ENCODE results near the gene MED13.

- no peak for TF ChIP-seq POLR2AphosphoS5 (IDR thresholded peaks at IDR 0.05; ENCODE audit: borderline replicate concordance, low read depth, low read length)
- no peak for TF ChIP-seq EZH2 (IDR thresholded peaks at IDR 0.05)
Observed at GRCh38 chr17:62052765-62053338, 12.2 kb downstream of the MED13 start.
